Testis (tissue), 2 donors: ENCODE data around the gene ERBIN.

ENCODE experiments used
- POLR2A ChIP-seq: fragments of 450-650 bp; IDR thresholded peaks from one replicate; pipeline ENCODE4 v1.6.1; 2017; ENCODE audit warnings: antibody characterized with exemption, mild to moderate bottlenecking, moderate library complexity
- TF ChIP-seq, protein P1 (sequence below), 3 experiments: fragments of 450-650 bp in 2 of 3; fragments of 200-600 bp in 1 of 3; sonication (generic) in 1 of 3; IDR thresholded peaks; one replicate each; pipeline ENCODE4 v1.5.1; 2016 to 2019; ENCODE audit warnings: antibody characterized with exemption in 3 of 3, mild to moderate bottlenecking in 2 of 3, moderate library complexity in 1 of 3

DNA sequence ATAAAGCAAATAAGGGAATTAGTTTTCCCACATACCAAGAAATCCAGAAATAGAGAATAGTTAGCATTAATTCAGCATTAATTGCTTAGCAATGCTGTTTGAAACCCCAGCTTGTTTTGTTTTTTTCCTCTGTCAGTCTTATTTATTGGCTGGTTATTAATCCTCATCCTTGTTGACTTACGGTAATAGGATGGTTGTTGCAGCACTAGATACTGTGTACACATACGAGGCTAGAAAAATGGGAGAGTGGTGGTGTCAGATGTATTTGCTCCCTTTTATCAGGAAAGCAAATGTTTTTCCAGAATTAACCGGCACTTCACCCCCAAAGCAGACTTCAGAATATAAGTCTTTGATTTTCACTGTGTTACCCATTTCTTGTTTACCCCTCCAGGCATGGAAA, 60.4 kb downstream of the ERBIN start:
- TF ChIP-seq, protein P1, sequence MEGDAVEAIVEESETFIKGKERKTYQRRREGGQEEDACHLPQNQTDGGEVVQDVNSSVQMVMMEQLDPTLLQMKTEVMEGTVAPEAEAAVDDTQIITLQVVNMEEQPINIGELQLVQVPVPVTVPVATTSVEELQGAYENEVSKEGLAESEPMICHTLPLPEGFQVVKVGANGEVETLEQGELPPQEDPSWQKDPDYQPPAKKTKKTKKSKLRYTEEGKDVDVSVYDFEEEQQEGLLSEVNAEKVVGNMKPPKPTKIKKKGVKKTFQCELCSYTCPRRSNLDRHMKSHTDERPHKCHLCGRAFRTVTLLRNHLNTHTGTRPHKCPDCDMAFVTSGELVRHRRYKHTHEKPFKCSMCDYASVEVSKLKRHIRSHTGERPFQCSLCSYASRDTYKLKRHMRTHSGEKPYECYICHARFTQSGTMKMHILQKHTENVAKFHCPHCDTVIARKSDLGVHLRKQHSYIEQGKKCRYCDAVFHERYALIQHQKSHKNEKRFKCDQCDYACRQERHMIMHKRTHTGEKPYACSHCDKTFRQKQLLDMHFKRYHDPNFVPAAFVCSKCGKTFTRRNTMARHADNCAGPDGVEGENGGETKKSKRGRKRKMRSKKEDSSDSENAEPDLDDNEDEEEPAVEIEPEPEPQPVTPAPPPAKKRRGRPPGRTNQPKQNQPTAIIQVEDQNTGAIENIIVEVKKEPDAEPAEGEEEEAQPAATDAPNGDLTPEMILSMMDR (IDR thresholded peaks at IDR 0.05): no peak
- TF ChIP-seq POLR2A: no peak
